Heart left ventricle (tissue), 16 donors: ENCODE data around the gene CAPS. TPM values are rescaled to one million over a fixed set of nuclear protein-coding genes. Genes with fewer than 3 reads are reported as not detected.

Experiments used
- ATAC-seq, 4 donors: fragments of 200-7000 bp; cut with Tn5 transposase; one replicate each; pipeline ENCODE4 v1.9.1; 2020 to 2022; ENCODE audit warnings: moderate library complexity in 4 of 4, mild to moderate bottlenecking in 3 of 4, moderate number of reproducible peaks in 1 of 4
- DNase-seq, 5 donors: peaks; one replicate each; pipeline ENCODE4 v3.0.0-alpha.2; 2020
- H3K27ac ChIP-seq, 12 donors: fragments of 200-600 bp; sonication (generic) in 4 of 12; one replicate each; pipeline versions ENCODE4 v1.5.0 to v1.8.0; 2016 to 2022; ENCODE audit warnings: mild to moderate bottlenecking in 2 of 12
- H3K27me3 ChIP-seq, 9 donors: fragments of 200-600 bp; sonication (generic) in 2 of 9; one replicate each; pipeline versions ENCODE4 v1.5.1 to v1.8.0; 2016 to 2022; ENCODE audit warnings: mild to moderate bottlenecking in 3 of 9
- H3K36me3 ChIP-seq, 9 donors: fragments of 200-600 bp; sonication (generic) in 2 of 9; one replicate each; pipeline versions ENCODE4 v1.5.0 to v1.8.0; 2018 to 2022; ENCODE audit warnings: mild to moderate bottlenecking in 2 of 9
- H3K4me1 ChIP-seq, 12 donors: fragments of 200-600 bp; sonication (generic) in 4 of 12; one replicate each; pipeline versions ENCODE4 v1.5.0 to v1.8.0; 2016 to 2022; ENCODE audit warnings: mild to moderate bottlenecking in 3 of 12
- H3K4me3 ChIP-seq, 12 donors: fragments of 200-600 bp; sonication (generic) in 4 of 12; one replicate each; pipeline versions ENCODE4 v1.5.0 to v1.8.0; 2017 to 2022; ENCODE audit warnings: mild to moderate bottlenecking in 9 of 12, moderate library complexity in 4 of 12
- H3K9me3 ChIP-seq, 12 donors: fragments of 200-600 bp; sonication (generic) in 4 of 12; one replicate each; pipeline versions ENCODE4 v1.5.0 to v1.8.0; 2016 to 2022; ENCODE audit warnings: mild to moderate bottlenecking in 1 of 12
- POLR2A ChIP-seq, 2 donors: fragments of 450-650 bp; IDR thresholded peaks; one replicate each; pipeline ENCODE4 v1.6.1; 2017; ENCODE audit warnings: antibody characterized with exemption in 2 of 2, mild to moderate bottlenecking in 2 of 2, moderate library complexity in 2 of 2
- WGBS, 4 donors: extraction: QIAGEN DNeasy Blood & Tissue Kit in 2 of 4; methylation state at CpG; one replicate each; pipeline versions ENCODE4 v1.1.5 to v1.1.7; 2013 to 2018; 5-methylcytosine and 5-hydroxymethylcytosine counted together
- intact Hi-C, 10 donors: fragments of 100-400 bp; cut with DNase I; formaldehyde crosslinking; loops; one replicate each; pipeline versions ENCODE4 v1.11.1 to v1.14.2; 2022
- polyA plus RNA-seq, 2 donors: library from polyadenylated mRNA; stranded (reverse); fragments of 200-250 nt; gene quantifications; one replicate each; pipeline ENCODE4 v1.2.3, GENCODE V29; 2013
- total RNA-seq, 9 donors: library from RNA; depleted of rRNA in 2 of 9; stranded (reverse); fragments of >200 nt in 2 of 9; fragmentation: NEBNext Ultra II Directional in 3 of 9; extraction: Animal tissue kit (Norgen Biotek cat#: 25700) in 3 of 9; gene quantifications; one replicate each; pipeline versions ENCODE4 v1.1.0 to v1.2.4, GENCODE V29; 2016 to 2023
- TF ChIP-seq, protein P1 (sequence below), 12 donors: fragments of 200-600 bp; sonication (generic) in 4 of 12; IDR thresholded peaks; one replicate each; pipeline versions ENCODE4 v1.5.0 to v1.8.0; 2018 to 2022; ENCODE audit warnings: antibody characterized with exemption in 12 of 12, mild to moderate bottlenecking in 5 of 12
- donor health status: ischemic (EF 13 %, LVEDD 7.1; RV severe dilation, severe dysfunction).
- donor health status: healthy with polysubstance abuse.
- donor health status: DM: no; HTN: yes; CAD: no.
- donor health status: DM: no; HTN: no; CAD: no.
- donor health status: ischemic (EF 25% LVEDD 6.9; RV normal size, moderate dysfunction).
- donor health status: ischemic (EF 25% LVEDD 5.7; RV mildly dilated, moderate dysfunction).
- donor health status: healthy.
- donor health status: DM: yes; HTN: yes; CAD: no.
- donor health status: ischemic (EF 35%, LVEDD 5.7; RV mildly dilated, moderate dysfunction).
- donor health status: nonischemic (EF 11% LVEDD 7.7; RV severe dilation, severe dysfunction).
- donor health status: DM: yes; HTN: yes; CAD: no.
- donor health status: PGD.
- donor health status: ischemic (EF 29% LVEDD 5.4; RV normal size, mild dysfunction).
- donor health status: nonischemic (EF 23%, LVEDD 6.1; RV moderate dilation, normal function).

Gene CAPS
- total and polyA plus RNA-seq, 11 donors, result 1.2 to 6.2 (median 3.3) TPM

GRCh38 chr19:5916181-5916708 lies 2.2 kb downstream of the CAPS start:
- peak in 2 of 4 donors; percentile 17 to 49 for ATAC-seq
- no peak for TF ChIP-seq POLR2A (IDR thresholded peaks at IDR 0.05)
- TF ChIP-seq, protein P1, sequence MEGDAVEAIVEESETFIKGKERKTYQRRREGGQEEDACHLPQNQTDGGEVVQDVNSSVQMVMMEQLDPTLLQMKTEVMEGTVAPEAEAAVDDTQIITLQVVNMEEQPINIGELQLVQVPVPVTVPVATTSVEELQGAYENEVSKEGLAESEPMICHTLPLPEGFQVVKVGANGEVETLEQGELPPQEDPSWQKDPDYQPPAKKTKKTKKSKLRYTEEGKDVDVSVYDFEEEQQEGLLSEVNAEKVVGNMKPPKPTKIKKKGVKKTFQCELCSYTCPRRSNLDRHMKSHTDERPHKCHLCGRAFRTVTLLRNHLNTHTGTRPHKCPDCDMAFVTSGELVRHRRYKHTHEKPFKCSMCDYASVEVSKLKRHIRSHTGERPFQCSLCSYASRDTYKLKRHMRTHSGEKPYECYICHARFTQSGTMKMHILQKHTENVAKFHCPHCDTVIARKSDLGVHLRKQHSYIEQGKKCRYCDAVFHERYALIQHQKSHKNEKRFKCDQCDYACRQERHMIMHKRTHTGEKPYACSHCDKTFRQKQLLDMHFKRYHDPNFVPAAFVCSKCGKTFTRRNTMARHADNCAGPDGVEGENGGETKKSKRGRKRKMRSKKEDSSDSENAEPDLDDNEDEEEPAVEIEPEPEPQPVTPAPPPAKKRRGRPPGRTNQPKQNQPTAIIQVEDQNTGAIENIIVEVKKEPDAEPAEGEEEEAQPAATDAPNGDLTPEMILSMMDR (IDR thresholded peaks at IDR 0.05), result no peak
- no peak overlapping the region for H3K4me3 ChIP-seq
- no peaks in the 10 kb centered on the region for H3K27me3 ChIP-seq
- peak in 1 of 5 donors; percentile 55 for DNase-seq
- WGBS, 4 donors, result 37 to 45% (median 43%) methylated on average over 14 of the region's 14 CpGs
- H3K27ac ChIP-seq, result peak overlapping the region in 7 of 12 donors; percentile 4 to 60 (median 46)
- peaks cover 0 to 32% (median 14%) of the 10 kb centered on the region in 12 donors for H3K4me1 ChIP-seq
- no peaks in the 10 kb centered on the region for H3K9me3 ChIP-seq
- peaks cover 0 to 71% (median 55%) of the 10 kb centered on the region in 9 donors for H3K36me3 ChIP-seq
- intact Hi-C loops, result no loop called here

DNA sequence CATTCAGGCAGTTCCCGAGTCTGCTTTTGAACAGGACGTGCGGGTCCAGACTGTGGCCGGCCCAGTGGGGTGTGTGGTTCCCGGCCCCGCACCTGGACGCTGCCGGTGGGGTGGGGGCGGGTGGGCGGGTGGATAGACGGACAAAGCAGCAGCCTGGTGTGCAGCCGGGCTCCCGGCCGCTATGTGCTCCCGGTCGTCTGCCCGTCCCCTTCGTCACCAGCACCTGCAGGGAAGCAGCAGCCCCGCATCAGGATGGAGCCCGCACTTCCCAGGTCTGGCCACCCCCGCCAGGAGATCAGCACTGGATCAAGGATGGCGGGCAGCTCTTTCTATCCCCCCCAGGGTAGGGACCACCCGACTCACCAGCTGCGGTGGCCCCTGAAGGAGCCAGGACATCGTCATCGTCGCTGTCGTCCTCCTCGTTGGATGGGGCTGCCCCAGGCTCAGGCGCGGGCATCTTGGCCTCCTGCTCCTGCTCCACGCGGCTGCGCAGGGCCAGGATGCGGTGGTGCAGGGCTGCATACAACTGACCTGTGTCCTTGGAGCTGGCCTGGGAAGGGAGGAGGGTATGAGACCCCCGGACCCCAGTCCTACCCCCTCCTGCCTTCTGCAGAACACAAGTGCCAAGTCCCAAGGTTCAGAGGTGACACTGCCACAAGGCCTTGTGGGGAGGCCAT lies 3.5 kb downstream of the CAPS start:
- TF ChIP-seq, protein P1 (IDR thresholded peaks at IDR 0.05), result no peak
- TF ChIP-seq POLR2A (IDR thresholded peaks at IDR 0.05), result no peak
- Histone ChIP-seq H3K27me3 (no peaks in the 10 kb centered on the region), H3K4me3 (no peak overlapping the region), H3K36me3 (peaks cover 0 to 84% (median 68%) of the 10 kb centered on the region in 9 donors), H3K4me1 (peaks cover 0 to 32% (median 14%) of the 10 kb centered on the region in 12 donors), H3K27ac (no peak overlapping the region), H3K9me3 (no peaks in the 10 kb centered on the region)
- ATAC-seq, result no peak
- 87 to 93% (median 90%) methylated on average over 8 to 36 of the region's 36 CpGs for WGBS, 4 donors
- DNase-seq, result no peak
- intact Hi-C loops, result no loop called here

DNA sequence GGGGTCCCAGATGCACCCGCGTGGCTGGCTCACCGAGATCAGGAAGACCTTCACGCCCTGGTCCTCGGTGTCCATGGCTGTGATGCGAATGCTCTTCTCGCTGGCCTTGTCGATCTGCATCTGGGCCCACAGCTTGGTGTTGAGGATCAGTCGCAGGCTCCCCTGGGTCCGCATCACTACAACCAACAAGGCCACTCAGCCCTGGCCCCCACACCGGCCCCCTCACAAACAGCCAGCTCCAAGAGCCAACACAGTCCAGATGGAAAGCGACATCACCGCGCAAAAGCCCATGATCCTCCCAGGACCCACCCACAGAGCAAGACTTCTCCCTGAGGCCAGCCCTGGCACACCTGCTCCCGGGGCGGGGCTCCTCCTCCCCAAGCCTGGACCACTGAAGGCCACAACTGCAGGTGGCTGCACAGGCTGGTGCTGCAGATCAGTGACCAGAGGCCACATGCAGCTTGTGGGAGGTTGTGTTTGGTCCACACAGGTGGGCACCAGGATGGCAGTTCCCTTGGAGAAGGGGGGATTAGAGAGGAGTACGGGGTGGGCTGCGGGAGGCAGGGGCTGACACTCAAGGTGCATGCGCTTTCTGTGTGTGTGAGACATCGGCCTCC lies 4.5 kb downstream of the CAPS start:
- TF ChIP-seq, protein P1 (IDR thresholded peaks at IDR 0.05), result no peak
- TF ChIP-seq POLR2A (IDR thresholded peaks at IDR 0.05), result no peak
- peaks cover 0 to 94% (median 78%) of the 10 kb centered on the region in 9 donors for H3K36me3 ChIP-seq
- peaks cover 0 to 32% (median 14%) of the 10 kb centered on the region in 12 donors for H3K4me1 ChIP-seq

DNA sequence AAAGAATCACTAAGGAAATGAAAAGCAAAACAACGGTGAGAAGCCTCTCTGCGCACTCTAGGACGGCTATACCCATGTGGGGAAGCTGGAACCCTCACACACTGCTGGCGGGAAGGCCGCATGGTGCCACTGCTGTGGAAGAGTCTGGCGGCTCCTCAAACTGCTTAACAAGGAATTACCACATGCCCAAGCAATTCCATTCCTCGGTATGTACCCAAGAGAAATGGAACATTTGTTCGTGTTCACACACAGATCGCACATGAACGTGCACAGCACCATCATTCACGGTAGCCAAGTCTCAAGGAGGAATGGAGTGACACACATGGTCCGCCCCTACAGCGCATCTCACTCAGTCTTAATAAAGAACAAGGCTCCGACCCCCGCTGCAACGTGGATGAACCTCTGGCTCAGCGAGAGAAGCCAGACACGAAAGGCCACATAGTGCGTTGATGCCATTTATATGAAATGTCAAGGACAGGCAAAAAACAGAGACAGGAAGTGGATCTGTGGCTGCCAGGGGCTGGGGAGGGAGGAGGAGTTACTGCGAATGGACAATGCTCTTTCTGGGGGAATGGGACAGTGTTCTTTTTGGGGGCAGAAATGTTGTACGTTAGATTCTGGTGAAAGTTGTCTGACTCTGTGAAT lies 7.6 kb downstream of the CAPS start:
- WGBS, 4 donors, result 85 to 88% (median 87%) methylated on average over 21 of the region's 21 CpGs
- no peaks in the 10 kb centered on the region for H3K9me3 ChIP-seq
- H3K4me1 ChIP-seq, result peaks cover 0 to 12% (median 8%) of the 10 kb centered on the region in 12 donors
- H3K4me3 ChIP-seq, result no peak overlapping the region
- TF ChIP-seq POLR2A (IDR thresholded peaks at IDR 0.05), result no peak
- TF ChIP-seq, protein P1 (IDR thresholded peaks at IDR 0.05), result no peak
- ATAC-seq (no peak), DNase-seq (no peak)
- H3K27me3 ChIP-seq, result no peaks in the 10 kb centered on the region
- H3K27ac ChIP-seq, result no peak overlapping the region
- intact Hi-C loops, result no loop called here
- H3K36me3 ChIP-seq, result peaks cover 0 to 100% (median 97%) of the 10 kb centered on the region in 9 donors

More for the DNA sequence above, 4.5 kb downstream of the CAPS start:
- Histone ChIP-seq H3K27me3 (no peaks in the 10 kb centered on the region), H3K9me3 (no peaks in the 10 kb centered on the region), H3K27ac (no peak overlapping the region), H3K4me3 (no peak overlapping the region)
- DNase-seq (no peak), ATAC-seq (no peak)
- 95 to 97% (median 97%) methylated on average over 4 to 20 of the region's 20 CpGs for WGBS, 4 donors
- intact Hi-C loops, result no loop called here
